Mucosa of stomach (tissue), 1 donor: ENCODE measurements around the gene VPS26B.
"Not testable (repeated sequence)": the region's sequence is repeated elsewhere in the genome, so short reads cannot be mapped to it uniquely, and the experiment has no call there.

ENCODE experiments used
- H3K27me3 ChIP-seq: one replicate; pipeline ENCODE4 v1.7.0; 2013; ENCODE audit warnings: mild to moderate bottlenecking, low read length; ENCODE audit not compliant: control insufficient read depth, insufficient read depth
- H3K36me3 ChIP-seq: one replicate; pipeline ENCODE4 v1.7.0; 2013; ENCODE audit warnings: low read length; ENCODE audit not compliant: control insufficient read depth, insufficient read depth
- H3K4me1 ChIP-seq: one replicate; pipeline ENCODE4 v1.7.0; 2013; ENCODE audit warnings: mild to moderate bottlenecking, low read length; ENCODE audit not compliant: control insufficient read depth, insufficient read depth
- H3K4me3 ChIP-seq: one replicate; pipeline ENCODE4 v1.7.0; 2013; ENCODE audit warnings: low read length
- H3K9ac ChIP-seq: one replicate; pipeline ENCODE4 v1.7.0; 2013; ENCODE audit warnings: mild to moderate bottlenecking, low read length, moderate library complexity
- H3K9me3 ChIP-seq: one replicate; pipeline ENCODE4 v1.7.0; 2013; ENCODE audit warnings: mild to moderate bottlenecking, low read length, moderate library complexity; ENCODE audit not compliant: control insufficient read depth
- donor health status: Pancreatic carcinoma.

The VPS26B gene

DNA sequence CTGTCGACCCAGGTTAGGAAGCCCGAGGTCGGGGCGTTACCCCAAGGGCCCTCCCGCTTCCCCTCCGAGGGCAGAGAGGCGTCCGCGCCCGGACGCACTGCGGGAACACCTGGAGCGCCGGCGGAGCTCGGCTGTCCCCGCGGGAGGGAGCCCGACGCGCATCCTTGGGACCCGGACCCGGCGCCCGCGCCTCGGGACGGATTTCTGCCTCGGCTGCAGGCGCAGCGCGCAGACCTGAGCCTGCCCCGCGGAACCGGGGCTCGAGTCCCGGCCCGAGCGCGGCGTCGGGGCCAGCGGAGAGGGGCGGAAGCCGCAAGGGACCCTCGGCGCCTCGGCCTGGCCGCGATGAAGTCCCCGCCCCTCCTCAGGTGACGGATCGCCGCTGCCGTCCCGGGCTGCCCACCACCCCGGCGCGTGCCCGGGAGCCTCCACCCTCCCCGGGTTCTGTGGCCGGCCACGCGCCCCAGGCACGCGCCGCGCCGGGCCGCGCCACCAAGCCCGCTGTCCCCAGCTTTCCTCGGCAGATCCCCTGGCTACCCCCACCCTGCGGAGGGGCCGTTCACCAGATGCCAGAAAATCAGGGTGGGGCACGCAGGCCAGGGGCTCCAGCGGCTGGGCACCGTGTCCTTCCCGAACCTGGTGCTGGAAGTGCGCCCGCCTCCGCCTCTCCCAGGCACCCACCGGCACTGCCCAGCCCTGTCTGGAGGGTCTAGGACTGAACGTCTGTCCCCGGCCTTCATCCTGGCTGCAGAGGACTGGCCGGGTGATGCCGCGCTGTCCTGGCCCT lies 52.1 kb downstream of the VPS26B start:
- Histone ChIP-seq H3K36me3 (no peaks in the 10 kb centered on the region), H3K9me3 (no peaks in the 10 kb centered on the region), H3K4me1 (peaks cover 12% of the 10 kb centered on the region), H3K9ac (no peak overlapping the region), H3K27me3 (peaks cover 67% of the 10 kb centered on the region), H3K4me3 (no peak overlapping the region)

DNA sequence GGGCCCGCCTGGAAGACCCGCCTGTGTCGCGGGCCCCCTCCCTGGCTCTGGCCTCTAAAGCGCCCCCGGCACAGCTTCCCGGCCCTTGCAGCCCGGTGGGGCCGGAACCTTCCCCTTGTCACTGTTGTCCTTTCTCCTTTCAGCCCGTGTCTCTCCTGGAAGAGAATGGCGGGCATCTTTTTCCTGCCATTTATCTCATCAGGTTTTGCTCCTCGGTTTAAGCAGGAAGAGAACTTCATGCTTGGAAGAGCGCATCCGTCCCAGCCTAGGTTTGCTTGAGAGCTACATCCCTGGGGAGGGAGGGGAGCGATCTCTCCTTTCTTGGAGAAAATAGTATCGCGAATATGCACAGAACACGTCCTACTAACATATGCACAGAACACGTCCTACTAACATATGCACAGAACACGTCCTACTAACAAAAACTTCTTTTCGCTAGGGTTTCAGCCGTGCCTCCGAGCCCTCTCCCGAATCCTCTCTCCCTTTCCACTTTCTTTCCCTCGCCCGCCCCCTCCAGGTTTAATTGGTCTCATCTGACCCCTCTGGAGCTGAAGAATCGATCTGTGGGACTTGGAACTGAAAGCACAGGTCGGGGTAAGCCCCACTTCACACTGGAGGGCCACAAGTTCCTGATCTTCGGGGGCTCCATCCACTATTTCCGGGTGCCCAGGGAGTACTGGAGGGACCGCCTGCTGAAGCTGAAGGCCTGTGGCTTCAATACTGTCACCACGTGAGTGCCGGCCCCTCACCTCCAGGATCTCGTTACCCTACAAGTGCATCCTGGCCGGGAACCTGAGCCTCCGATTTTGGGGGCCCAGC lies 52.9 kb downstream of the VPS26B start:
- H3K9me3 ChIP-seq = no peaks in the 10 kb centered on the region
- no peaks in the 10 kb centered on the region for H3K36me3 ChIP-seq
- no peak overlapping the region for H3K9ac ChIP-seq
- H3K27me3 ChIP-seq = peaks cover 67% of the 10 kb centered on the region
- H3K4me3 ChIP-seq = no peak overlapping the region
- H3K4me1 ChIP-seq = peaks cover 12% of the 10 kb centered on the region

DNA sequence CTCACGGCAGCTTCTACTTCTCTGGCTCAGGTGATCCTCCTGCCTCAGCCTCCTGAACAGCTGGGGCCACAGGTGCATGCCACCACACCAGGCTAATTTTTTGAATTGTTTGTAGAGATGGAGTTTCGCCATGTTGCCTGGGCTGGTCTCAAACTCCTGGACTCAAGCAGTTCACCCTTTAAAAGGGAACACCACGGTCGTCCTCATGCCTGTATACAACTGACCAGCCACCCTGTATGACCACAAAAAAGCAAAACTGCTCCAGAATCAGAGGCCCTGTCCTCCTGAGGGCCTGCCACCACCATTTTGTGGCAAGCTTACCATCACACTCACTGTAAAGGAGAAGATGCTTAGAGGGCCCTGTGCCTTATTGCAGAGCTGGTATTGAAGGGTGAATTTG lies 53.9 kb downstream of the VPS26B start:
- H3K9ac ChIP-seq = no peak overlapping the region
- H3K36me3 ChIP-seq = no peaks in the 10 kb centered on the region
- peaks cover 12% of the 10 kb centered on the region for H3K4me1 ChIP-seq
- H3K4me3 ChIP-seq = no peak overlapping the region
- H3K27me3 ChIP-seq = peaks cover 59% of the 10 kb centered on the region
- H3K9me3 ChIP-seq = no peaks in the 10 kb centered on the region

DNA sequence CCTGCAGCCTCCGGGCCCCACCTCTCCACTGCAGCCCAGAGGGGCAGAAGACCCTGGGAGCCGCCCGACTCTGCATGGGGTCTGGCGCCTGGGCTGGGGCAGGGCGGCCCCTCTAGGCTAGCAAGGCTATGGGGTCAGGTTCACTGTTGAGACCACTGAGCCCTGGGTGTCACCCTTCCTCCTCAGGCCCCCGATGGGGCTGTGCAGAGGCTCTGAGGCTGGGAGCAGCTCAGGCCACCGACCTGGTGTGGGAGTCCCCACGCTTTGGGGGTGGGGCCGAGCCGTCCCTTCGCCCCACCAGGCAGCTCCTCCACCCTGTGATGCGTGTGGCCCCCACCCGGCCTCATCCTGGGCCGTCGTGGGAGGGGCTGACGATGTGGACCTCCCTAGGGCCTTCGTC lies 57.2 kb downstream of the VPS26B start:
- H3K4me3 ChIP-seq, H3K4me1 ChIP-seq, H3K9ac ChIP-seq, H3K36me3 ChIP-seq, H3K9me3 ChIP-seq: not testable (repeated sequence)
- peaks cover 27% of the 10 kb centered on the region for H3K27me3 ChIP-seq

DNA sequence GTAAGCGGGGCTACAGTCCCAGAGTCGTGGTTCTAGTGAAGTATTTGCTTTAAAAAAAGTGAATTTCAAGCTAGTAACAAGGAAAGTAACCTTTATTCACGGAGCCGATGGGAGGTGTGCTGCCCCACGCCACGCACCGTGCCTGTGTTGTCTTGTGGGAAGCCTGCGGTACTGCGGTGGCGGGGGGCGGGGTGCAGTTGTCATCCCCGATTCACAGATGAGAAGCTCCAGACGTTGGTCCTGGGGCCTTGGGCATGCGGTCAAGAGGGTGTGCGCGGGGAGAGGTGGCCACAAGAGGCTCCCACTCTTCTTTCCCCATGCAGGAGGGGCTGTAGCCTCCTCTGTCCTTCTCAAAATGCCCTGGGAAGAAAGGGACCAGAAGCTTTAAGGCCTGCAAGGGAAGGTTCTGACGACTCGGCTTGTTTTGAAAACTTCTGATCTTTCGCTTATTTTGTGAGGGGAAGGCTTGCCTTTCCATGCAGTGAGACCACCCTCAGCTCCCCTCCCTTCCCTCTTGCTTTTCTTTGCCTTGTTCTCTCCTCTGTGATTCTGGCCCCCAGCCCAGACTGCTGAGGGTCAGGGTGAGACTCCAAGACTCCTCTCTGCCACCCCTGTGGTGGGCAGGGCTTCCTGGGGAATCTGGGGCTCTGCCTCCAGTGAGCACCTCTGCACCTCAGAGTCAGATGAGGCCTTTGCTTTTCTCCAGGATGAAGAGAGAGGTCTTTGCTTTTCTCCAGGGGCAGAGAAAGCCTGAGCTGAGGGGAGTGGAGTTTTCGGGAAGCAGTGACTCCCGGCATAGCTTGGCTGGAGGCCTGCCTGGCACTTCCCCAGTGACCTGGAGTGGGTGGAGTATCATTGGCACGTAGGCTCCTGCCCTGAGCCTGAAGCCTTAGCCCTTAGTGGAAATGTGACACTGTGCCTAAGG lies 57.9 kb downstream of the VPS26B start:
- H3K4me3 ChIP-seq = no peak overlapping the region
- no peaks in the 10 kb centered on the region for H3K9me3 ChIP-seq
- no peak overlapping the region for H3K9ac ChIP-seq
- no peaks in the 10 kb centered on the region for H3K36me3 ChIP-seq
- H3K4me1 ChIP-seq = no peaks in the 10 kb centered on the region
- peaks cover 19% of the 10 kb centered on the region for H3K27me3 ChIP-seq

DNA sequence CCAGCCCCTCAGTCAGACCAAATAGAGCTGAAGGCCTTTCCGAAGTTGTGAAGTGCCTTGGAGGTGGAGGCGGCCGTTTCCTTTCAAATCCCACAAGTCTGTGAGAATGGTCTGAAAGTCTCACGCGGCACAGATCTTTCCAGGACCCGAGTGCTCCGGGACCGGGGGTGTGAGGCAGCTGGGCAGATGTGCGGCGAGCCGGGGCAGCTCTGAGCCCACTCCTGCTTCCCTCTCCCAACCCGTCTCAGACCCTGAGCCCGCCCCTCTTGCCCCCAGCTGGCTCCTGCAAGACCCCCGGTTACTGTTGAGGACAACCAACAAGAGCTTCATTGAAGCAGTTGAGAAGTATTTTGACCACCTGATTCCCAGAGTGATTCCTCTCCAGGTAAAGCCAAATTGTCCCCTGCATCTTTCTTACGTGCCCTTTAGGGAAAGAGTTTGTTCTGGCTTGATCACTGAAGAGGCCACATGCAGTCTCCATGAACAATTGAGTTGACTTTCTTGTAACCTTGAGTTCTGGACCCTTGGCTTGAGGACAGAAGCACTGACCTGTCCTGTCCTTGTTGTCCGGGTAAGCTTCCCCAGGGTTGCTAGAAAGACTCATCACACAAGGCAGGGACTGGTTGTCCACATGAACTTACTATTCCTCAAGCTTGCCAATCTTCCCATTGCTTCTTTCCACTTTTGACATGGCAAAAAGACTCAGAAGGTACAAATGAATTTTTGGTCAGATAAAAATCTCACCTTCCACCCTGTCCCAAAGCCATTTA lies 59.2 kb downstream of the VPS26B start:
- Histone ChIP-seq H3K36me3 (no peaks in the 10 kb centered on the region), H3K4me3 (no peak overlapping the region), H3K9ac (no peak overlapping the region), H3K4me1 (no peaks in the 10 kb centered on the region), H3K27me3 (peaks cover 6% of the 10 kb centered on the region), H3K9me3 (no peaks in the 10 kb centered on the region)

DNA sequence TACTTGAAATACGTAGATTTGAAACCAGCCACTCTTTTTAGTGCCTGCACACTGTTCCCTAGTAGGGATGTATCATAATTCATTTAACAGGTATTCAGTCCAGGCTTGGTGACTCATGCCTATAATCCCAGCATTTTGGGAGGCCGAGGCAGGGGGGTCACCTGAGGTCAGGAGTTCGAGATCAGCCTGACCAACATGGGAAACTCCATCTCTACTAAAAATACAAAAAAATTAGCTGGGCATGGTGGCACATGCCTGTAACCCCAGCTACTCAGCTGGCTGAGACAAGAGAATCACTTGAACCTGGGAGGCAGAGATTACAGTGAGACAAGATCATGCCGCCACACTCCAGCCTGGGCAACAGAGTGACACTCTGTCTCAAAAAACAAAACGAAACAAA lies 59.9 kb downstream of the VPS26B start:
- not testable (repeated sequence) for H3K4me1 ChIP-seq, H3K27me3 ChIP-seq, H3K9ac ChIP-seq, H3K9me3 ChIP-seq, H3K36me3 ChIP-seq, H3K4me3 ChIP-seq

DNA sequence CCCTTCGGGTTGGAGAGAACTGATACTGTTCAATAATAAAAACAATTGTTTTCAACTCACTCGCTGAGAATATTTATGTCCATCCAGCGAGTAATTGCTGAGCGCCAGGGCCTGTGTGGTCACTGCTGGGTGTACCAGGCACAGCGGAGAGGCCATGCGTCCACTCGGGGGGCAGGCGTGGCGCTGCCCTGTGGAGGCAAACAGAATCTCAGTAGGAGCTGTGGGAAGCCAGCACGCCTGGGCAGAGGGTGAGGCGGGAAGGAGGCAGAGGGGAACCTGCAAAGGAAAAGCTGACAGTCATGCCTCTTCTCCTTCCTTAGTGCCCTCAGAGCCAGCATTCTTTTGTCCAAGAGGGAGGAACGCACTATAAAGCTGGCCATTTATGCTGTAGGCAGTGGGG lies 63.1 kb downstream of the VPS26B start:
- H3K9ac ChIP-seq = no peak overlapping the region
- no peak overlapping the region for H3K4me3 ChIP-seq

DNA sequence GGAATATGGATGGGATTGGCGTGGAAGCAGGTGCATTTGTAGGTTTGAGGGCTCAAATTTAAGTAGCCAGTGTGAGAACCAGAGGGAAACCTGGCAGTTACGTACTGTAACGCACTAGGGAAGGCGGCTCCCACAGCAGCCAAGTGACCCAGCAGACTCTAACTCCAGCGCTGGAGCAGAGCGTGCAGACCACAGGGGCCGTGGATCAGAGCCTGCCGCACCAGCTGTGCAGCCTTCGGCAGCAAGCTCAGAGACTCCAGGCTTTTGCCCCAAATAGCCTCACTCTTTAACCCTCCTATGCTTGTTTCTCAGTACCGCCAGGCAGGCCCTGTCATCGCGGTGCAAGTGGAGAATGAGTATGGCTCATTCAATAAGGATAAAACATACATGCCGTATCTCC lies 64.0 kb downstream of the VPS26B start:
- Histone ChIP-seq H3K4me1 (no peaks in the 10 kb centered on the region), H3K4me3 (no peak overlapping the region), H3K9me3 (no peaks in the 10 kb centered on the region), H3K9ac (no peak overlapping the region), H3K27me3 (no peaks in the 10 kb centered on the region), H3K36me3 (no peaks in the 10 kb centered on the region)

More for the DNA sequence above, 63.1 kb downstream of the VPS26B start:
- H3K9me3 ChIP-seq = no peaks in the 10 kb centered on the region
- no peaks in the 10 kb centered on the region for H3K36me3 ChIP-seq
- H3K27me3 ChIP-seq = no peaks in the 10 kb centered on the region
- no peaks in the 10 kb centered on the region for H3K4me1 ChIP-seq

DNA sequence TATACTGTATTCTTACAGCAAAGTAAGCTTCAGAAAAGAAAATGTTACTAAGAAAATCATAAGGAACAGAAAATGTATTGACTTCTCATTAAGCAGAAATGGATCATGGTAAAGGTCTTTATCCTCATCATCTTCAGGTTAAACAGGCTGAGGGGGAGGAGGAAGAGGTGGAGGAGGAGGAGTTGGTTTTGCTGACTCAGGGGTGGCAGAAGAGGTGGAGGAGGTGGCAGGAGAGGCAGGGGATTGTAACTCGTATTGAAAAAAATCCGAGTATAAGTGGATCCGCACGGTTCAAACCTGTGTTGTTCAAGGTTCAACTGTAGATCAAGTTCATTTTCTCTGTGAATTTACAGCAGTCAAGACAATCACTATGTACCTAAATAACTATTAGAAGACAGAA lies 64.7 kb downstream of the VPS26B start:
- no peaks in the 10 kb centered on the region for H3K9me3 ChIP-seq
- no peaks in the 10 kb centered on the region for H3K27me3 ChIP-seq
- H3K9ac ChIP-seq = no peak overlapping the region
- no peaks in the 10 kb centered on the region for H3K4me1 ChIP-seq
- no peaks in the 10 kb centered on the region for H3K36me3 ChIP-seq
- no peak overlapping the region for H3K4me3 ChIP-seq

DNA sequence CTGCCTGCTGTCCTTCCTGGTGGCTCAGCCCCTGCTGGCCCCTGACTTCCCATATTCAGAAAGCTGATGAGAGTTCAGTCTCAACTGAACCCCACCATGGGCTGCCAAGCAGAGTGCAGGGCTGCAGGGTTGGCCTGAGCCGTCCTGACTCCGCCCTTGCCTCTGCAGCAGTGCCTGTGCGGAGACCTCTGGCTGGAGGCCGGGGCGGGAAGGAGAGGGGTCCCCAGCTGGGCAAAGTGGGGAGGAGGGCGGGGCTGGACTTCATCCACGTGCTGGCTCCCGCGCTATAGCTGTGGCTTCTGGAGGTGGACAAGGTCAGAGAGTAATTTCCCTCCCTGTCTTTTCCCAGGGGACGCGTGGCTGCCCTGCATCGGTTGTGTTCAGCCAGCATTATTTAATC lies 65.3 kb downstream of the VPS26B start:
- H3K9me3 ChIP-seq = no peaks in the 10 kb centered on the region

More for the DNA sequence above, 65.3 kb downstream of the VPS26B start:
- Histone ChIP-seq H3K4me3 (no peak overlapping the region), H3K36me3 (no peaks in the 10 kb centered on the region), H3K4me1 (no peaks in the 10 kb centered on the region), H3K27me3 (no peaks in the 10 kb centered on the region), H3K9ac (no peak overlapping the region)
